HG02981 (cell line): Measurements from ENCODE around the gene GALNTL6.
A peak's percentile ranks its signal among the peaks of the same experiment; 100 is the strongest.

Source experiments
- ATAC-seq: cut with Tn5 transposase; IDR thresholded peaks from one replicate; pipeline ENCODE4 v1.9.1; 2021; ENCODE audit warnings: mild to moderate bottlenecking, moderate library complexity; ENCODE audit not compliant: unreplicated experiment

The GALNTL6 gene

GRCh38 chr4:172514801-172515200 lies 701.6 kb downstream of the GALNTL6 start:
- no peak for ATAC-seq

DNA sequence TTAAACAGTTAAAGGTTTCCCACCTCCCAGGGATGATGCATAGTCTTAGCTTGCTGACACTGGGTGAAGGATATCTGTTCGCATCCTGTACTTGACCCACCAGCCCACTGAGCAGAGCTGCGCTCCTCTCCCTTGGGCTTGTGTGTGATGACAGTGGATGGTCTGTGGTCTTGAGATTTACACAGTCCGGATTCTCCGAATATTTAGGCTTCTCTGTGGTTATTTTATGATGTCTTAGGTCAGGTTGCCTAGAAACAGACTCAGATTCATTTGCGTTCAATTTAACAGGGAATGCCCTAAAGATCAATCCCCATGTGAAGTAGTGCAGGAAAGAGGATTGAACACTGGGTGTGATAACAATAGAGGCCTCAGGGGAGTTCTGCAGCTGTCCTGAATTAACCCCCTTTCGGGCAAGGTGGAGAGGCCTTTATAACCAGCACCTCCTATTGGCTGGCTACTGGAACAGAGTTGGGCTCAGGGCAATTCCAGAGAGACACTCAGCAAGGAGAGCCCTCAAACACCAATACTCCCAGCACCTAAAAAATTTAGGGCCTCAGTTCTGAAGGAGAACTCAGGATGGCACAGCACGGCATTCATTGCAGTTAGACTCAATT lies 702.2 kb downstream of the GALNTL6 start:
- ATAC-seq, result no peak

DNA sequence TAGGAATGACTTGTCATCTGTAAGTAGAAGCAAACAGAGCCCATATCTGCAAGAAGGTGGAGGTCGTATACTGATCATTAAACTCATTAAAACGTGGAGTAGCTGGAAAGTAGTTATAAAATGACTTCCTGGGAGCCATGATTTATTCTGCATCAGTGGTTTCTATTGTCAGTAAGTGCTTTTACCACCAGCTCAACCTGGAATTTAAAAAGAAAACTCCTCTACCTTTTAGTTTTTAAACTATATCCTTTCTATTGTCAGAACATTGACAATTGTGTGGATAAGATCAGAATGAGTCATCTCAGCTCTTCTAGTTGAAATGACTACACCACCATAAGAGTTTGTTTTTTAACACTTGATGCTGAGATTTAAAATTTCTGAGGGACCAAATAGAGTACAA lies 704.2 kb downstream of the GALNTL6 start:
- no peak for ATAC-seq

- no peak for ATAC-seq
Observed at GRCh38 chr4:172521248-172521647, 708.0 kb downstream of the GALNTL6 start.

DNA sequence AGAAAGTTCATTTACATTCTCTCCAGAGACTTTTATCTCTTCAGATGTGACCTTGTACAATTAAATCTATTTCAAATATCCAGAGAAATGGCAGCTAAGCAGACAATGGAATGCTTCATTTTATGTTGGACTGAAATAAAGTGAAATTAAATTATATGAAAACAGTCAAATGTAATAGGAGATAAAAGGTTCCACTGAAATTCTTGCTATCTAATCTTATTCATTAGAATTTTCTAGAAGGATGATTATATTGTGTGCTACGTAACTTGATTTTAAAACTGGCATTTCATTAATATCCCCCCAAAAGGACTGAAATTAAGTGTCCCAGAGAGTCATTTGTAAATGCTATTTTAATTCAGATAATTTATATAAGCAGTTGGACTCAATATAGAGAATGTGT lies 708.5 kb downstream of the GALNTL6 start:
- ATAC-seq, result no peak

- no peak for ATAC-seq
Observed at GRCh38 chr4:172543249-172543648, 730.0 kb downstream of the GALNTL6 start.

DNA sequence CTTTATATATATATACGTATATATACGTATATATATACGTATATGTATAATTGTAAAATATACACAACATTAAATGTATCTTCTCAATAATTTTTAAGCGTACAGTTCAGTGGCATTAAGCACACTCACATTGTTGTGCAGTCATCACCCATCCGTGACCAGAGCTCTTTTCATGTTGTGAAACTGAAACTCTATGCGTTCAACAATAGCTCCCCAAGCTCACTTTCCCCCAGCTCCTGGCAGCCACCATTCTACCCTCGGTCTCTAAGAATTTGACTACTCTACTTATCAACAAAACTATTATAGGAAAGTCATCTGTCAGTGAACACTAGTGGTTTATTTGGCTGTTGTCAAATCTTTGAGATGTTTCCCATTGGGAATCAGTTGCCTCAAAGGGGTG lies 733.6 kb downstream of the GALNTL6 start:
- peak; percentile 71 for ATAC-seq

DNA sequence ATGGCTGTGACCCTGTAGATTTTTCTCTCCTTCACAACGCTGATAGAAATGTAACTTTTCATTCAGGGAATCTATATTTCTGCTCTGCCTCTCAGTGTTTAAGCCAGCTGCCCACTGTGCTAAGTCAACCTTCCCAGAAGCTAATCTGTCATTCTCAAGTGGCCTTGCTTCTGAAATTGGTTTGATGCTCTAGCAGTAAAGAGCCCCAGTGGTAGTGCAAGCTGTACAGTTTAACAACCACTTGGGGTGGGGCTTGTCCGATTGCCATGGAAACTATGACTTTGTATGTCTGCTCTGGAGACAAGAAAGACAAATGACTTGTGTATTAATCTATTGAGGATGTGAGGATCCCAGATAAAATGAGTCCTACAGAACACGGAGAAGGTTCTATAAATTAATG lies 734.5 kb downstream of the GALNTL6 start:
- no peak for ATAC-seq

DNA sequence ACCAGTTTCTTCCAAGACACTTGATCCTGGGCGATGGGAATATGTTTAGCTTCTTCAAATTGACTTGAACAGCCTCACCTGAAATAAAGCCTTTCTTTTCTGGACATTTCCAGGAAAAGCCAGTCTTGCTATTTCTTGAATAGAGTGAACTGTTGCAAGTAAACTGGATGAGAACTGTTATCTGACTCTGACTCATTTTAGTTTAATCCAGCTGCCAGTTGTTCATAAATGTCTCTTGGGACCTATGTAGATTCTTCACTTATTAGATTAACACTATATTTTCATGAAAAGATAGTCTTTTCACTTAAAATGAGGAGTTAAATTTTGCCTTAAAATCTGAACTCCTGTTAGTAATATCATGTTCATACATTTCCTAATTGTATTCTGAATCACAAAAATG lies 740.0 kb downstream of the GALNTL6 start:
- ATAC-seq, result no peak

DNA sequence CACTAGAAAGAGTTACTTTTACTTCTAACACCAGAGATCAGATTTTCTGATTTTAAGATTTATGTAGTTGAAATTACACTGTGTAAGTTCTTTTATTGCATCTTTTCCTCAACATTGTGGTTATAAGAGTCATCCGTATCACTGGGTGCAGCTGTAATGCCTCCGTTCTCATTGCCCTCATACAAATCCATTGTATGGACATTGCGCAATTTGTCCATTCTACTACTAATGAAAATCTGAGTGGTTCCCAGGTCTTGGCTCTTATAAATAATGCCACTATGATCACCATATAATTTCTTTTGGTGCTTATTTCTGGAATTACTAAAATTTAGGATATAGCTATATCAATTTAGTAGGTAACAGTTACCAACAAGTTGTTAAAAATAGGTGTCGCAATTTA lies 741.4 kb downstream of the GALNTL6 start:
- no peak for ATAC-seq

DNA sequence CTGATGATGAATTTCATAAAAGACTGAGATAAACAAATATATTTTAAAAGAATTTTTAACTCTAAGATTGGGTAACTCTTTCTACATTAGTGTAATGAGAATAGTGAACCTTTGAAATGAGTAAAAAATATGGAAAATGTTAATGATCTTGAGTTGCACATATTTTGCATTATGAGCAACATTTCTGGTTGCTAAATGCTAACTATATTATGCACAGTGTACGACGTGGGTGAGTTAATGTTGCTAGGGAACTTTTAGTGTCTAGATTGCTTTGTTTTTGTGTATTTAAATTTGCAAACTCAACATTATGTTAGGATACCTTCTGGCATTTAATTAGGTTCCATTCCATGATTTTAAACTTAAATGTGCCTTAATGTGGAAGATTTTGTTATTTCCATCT lies 742.5 kb downstream of the GALNTL6 start:
- ATAC-seq, result no peak

DNA sequence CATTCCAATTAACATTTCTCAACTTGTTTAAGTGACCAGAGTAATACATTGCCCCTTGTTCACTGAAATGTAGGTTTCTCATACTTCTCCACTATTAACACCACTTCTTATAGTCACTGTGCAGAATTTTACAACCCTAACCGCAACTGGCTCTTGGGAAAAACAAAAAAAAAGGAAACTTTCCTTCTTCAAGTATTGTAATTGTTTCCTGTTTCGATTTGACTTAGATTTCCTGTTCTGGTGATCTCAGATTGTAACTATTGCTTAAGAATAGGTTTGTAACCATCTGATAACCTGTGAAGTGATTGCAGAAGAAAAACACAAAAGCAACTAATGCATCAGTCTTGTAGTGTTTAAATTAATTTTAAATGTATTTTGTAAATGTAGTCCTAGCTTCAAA lies 760.7 kb downstream of the GALNTL6 start:
- ATAC-seq, result no peak

DNA sequence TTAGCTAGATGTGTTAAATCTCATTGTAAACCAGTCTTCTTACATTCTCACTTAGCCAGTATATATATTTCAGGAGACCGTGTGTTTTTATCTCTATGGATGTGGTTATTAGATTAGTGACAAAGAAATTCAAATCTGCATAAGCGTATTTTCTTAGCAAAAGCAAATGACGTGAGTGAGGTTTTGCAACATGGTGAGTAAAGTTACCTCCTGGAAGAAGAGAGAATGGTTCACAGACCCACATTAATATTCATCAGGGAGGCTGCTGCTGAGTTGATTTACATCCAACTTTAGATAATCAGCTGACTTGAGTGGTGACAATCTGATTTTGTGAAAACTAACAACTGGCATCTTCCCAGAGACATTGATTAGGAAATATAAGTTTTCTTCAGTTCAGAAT lies 765.5 kb downstream of the GALNTL6 start:
- ATAC-seq, result no peak

DNA sequence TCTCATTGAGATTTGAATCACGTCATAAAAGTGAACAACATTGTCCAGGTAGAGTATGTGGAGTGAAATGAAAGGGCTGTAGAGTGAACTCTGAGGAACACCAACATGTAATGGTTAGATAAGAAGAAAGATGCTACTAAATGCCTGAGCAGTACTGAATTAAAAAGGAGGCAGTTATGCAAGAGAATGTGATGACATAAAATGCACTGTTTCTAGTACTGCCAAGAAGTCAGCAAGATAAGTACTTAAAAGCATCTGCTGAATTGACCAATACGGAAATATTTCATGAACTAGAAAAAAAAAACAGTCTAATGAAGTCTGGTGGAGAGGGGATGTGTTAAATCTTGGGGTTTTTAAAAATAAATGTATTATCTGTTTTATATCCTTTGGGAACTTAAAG lies 771.6 kb downstream of the GALNTL6 start:
- ATAC-seq, result no peak

DNA sequence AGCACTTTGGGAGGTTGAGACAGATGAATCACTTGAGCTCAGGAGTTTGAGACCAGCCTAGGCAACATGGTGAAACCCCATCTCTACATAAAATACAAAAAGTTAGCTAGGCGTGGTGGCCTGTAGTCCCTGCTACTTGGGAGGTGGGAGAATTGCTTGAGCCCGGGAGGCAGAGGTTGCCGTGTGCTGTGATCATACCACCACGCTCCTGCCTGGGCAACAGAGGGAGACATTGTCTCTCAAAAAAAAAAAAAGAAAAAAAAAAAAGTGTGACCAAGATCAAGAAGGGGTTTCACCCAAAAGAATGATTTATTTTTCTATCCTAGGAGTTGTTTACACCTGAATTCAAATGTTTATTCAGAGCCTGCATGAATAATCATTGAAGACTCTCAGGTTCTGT lies 783.0 kb downstream of the GALNTL6 start:
- no peak for ATAC-seq

DNA sequence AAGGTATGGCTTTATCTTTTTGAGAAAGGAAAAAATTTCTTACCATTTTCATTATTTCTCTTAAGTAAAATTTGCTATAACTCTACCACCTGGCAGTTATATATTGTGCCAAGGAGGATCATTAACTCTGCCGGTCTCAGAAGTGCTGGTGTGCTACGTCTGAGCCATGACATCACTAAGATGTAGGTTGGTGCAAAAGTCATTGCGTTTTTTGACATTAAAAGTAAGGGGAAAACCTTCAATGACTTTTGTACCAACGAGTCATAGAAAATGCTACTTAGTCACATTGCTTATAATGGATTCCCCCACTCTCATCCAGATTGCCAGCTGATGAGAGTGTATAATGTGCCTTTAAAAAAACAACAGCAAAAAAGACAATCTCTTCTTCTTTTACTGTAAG lies 786.4 kb downstream of the GALNTL6 start:
- ATAC-seq, result no peak

GRCh38 chr4:172601195-172601594 lies 788.0 kb downstream of the GALNTL6 start:
- no peak for ATAC-seq

DNA sequence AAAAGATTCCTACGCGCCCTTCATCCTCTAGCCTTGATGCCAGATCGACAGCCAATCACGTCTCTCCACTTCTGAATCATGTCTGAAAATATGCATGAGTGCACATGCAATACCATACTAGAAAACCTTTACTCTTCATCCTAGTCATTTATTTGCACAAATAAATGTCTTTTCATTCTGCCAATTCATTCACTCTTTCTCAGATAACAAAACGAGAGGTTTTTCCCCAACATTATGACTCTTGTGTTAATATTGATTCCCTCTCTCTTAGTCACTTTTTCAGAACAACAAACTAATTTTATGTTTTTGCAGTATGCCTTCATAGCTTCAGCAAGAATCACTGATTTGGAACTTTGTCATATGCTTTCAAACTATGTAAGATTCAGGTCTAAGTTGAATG lies 806.0 kb downstream of the GALNTL6 start:
- no peak for ATAC-seq

- ATAC-seq, result no peak
Observed at GRCh38 chr4:172619798-172620197, 806.6 kb downstream of the GALNTL6 start.

- ATAC-seq, result no peak
Observed at GRCh38 chr4:172628263-172628662, 815.1 kb downstream of the GALNTL6 start.

- ATAC-seq, result no peak
Observed at GRCh38 chr4:172630280-172630679, 817.1 kb downstream of the GALNTL6 start.

DNA sequence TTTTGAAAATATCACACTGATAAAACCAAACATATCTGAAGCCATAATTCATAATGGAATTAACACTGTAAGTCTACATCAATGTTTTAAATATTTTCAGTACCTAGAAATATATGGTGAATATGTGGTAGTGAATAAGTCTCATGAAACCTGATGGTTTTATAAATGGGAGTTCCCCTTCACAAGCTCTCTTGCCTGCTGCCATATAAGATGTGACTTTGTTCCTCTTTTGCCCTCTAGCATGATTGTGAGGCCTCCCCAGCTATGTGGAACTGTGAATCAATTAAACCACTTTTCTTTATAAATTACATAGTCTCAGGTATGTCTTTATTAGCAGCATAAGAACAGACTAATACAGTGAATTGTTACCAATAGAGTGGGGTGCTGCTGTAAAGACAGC lies 818.6 kb downstream of the GALNTL6 start:
- no peak for ATAC-seq

DNA sequence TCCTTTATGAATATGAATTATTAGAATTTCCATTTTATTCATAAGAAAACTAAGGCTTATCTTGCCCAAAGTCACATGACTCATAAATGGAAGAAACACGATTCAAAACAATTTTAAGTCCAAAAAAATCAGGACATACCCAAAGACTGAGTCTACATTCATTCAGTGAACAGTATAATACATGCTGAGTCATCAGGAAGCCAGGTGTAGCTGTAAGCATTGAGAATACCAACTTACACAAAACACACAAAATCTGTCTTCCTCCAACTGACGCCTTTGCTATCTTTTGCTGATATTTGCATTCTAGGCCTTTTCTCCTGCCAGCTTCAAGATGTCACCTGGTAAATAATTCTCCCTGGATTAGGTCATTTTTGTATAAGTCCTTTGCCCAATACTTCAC lies 835.3 kb downstream of the GALNTL6 start:
- no peak for ATAC-seq

GRCh38 chr4:172649143-172649542 lies 835.9 kb downstream of the GALNTL6 start:
- ATAC-seq, result no peak
